Tibial artery (tissue), 4 donors: Measurements from ENCODE around the gene PCGF5.

Experiments
- DNase-seq, 2 donors: peaks; one replicate each; pipeline ENCODE4 v3.0.0-alpha.2; 2019
- H3K27ac ChIP-seq, 2 donors: fragments of 200-600 bp; sonication (generic) in 1 of 2; 1 replicate in 1 of 2; 2 replicates in 1 of 2; pipeline ENCODE4 v1.5.1; 2018 to 2019; ENCODE audit warnings: mild to moderate bottlenecking in 1 of 2
- H3K27me3 ChIP-seq, 2 donors: fragments of 200-600 bp; sonication (generic) in 1 of 2; one replicate each; pipeline versions ENCODE4 v1.5.1 to v1.6.0; 2016 to 2019
- H3K36me3 ChIP-seq, 3 donors: fragments of 200-600 bp; sonication (generic) in 2 of 3; one replicate each; pipeline ENCODE4 v1.5.1; 2016 to 2019; ENCODE audit warnings: mild to moderate bottlenecking in 2 of 3
- H3K4me1 ChIP-seq, 4 donors: fragments of 200-600 bp; sonication (generic) in 2 of 4; 1 replicate in 3 of 4; 2 replicates in 1 of 4; pipeline ENCODE4 v1.5.1; 2016 to 2019
- H3K4me3 ChIP-seq, 2 donors: fragments of 200-600 bp; sonication (generic) in 1 of 2; 1 replicate in 1 of 2; 2 replicates in 1 of 2; pipeline ENCODE4 v1.5.1; 2018 to 2019; ENCODE audit warnings: mild to moderate bottlenecking in 2 of 2
- H3K9me3 ChIP-seq, 3 donors: fragments of 200-600 bp; sonication (generic) in 1 of 3; one replicate each; pipeline ENCODE4 v1.5.1; 2016 to 2019
- intact Hi-C: fragments of 100-400 bp; cut with DNase I; formaldehyde crosslinking; loops from one replicate; pipeline ENCODE4 v1.15.0; 2023; ENCODE audit warnings: low total_unique reads
- TF ChIP-seq, protein P1 (sequence below), 2 experiments: fragments of 200-600 bp in 1 of 2; fragments of 450-650 bp in 1 of 2; IDR thresholded peaks; one replicate each; pipeline ENCODE4 v1.5.1; 2017 to 2019; ENCODE audit warnings: antibody characterized with exemption in 2 of 2, mild to moderate bottlenecking in 1 of 2, moderate library complexity in 1 of 2

PCGF5 gene

DNA sequence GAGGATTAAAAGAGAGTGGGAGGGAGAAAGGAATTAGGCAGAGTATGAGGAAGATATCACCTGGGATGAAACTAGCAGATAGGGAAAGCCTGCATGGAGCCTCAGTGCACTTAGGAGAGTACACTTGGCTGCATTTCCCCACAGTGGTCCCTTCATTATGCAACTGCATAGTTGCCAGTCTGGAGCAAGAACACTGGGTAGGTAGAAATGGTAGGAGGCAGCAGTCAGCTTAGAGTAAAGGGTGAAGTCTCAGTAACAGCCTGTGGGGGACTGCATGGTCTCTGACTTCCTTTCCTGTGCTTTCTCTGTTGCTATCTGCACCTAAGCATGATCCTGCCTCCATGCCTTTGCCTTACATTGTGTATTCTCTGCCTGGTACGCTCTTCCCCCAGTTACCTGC is 14.0 kb upstream of the PCGF5 start:
- intact Hi-C loops: no loop called here
- H3K27ac ChIP-seq: no peak overlapping the region
- TF ChIP-seq, protein P1, sequence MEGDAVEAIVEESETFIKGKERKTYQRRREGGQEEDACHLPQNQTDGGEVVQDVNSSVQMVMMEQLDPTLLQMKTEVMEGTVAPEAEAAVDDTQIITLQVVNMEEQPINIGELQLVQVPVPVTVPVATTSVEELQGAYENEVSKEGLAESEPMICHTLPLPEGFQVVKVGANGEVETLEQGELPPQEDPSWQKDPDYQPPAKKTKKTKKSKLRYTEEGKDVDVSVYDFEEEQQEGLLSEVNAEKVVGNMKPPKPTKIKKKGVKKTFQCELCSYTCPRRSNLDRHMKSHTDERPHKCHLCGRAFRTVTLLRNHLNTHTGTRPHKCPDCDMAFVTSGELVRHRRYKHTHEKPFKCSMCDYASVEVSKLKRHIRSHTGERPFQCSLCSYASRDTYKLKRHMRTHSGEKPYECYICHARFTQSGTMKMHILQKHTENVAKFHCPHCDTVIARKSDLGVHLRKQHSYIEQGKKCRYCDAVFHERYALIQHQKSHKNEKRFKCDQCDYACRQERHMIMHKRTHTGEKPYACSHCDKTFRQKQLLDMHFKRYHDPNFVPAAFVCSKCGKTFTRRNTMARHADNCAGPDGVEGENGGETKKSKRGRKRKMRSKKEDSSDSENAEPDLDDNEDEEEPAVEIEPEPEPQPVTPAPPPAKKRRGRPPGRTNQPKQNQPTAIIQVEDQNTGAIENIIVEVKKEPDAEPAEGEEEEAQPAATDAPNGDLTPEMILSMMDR (IDR thresholded peaks at IDR 0.05): no peak
- H3K4me3 ChIP-seq: no peak overlapping the region
- no peaks in the 10 kb centered on the region for H3K27me3 ChIP-seq
- H3K36me3 ChIP-seq: no peaks in the 10 kb centered on the region
- no peak for DNase-seq
- H3K9me3 ChIP-seq: no peaks in the 10 kb centered on the region
- H3K4me1 ChIP-seq: peaks cover 0 to 79% (median 14%) of the 10 kb centered on the region in 4 donors

DNA sequence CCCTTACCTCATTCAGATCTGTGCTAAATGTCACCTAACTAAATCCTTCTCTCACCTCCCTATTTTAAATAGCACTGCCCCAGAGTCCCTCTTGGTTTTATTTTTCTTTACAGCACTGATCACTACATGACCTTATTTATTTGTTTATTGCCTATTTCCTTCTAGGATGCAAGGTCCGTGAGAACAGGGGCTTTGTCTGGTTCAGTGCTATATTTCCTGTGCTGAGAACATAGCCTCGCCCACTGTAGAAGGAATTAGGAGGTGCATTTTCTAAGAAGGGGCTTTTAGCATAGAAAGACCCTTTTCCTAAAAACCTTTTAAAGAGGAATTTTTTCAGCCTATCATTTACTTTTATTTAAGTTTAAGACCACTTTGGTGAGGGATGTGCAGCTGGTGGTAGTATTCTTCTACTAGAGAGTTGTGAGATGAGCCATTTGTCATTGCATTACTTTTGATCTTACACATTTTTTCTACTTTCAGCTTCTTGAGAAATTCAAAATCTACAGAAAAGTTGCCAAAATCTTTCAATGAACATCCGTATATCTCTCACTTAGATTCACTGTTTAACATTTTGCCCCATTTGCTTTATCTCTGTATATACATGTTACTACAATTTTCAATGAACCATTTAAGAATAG is 13.5 kb upstream of the PCGF5 start:
- Histone ChIP-seq H3K27me3 (no peaks in the 10 kb centered on the region), H3K9me3 (no peaks in the 10 kb centered on the region), H3K27ac (no peak overlapping the region), H3K4me3 (no peak overlapping the region), H3K36me3 (no peaks in the 10 kb centered on the region), H3K4me1 (peaks cover 0 to 79% (median 11%) of the 10 kb centered on the region in 4 donors)
- TF ChIP-seq, protein P1 (IDR thresholded peaks at IDR 0.05): no peak
- intact Hi-C loops: no loop called here
- no peak for DNase-seq

DNA sequence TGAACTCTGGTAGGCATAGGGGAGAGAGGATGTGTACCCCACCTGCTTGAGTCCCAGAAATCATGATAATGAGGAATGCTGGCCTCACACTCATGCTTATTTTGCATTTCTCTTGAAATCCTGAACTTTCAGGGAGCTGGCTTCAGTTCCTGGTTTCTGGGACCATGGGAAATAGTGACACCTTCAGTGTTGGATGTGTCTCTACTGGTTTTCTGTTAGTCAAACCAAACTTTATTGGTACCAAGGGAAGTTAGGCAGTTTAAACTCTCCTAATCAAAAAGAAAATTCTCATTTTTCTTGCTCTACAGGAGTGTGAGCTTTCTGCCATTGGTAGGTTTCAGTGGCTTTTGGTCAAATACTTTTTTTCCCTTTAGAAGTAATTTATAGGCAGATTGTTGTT is 11.8 kb upstream of the PCGF5 start:
- H3K36me3 ChIP-seq: no peaks in the 10 kb centered on the region
- H3K4me3 ChIP-seq: no peak overlapping the region
- H3K27ac ChIP-seq: no peak overlapping the region
- no peaks in the 10 kb centered on the region for H3K27me3 ChIP-seq
- no peak for DNase-seq
- intact Hi-C loops: no loop called here
- TF ChIP-seq, protein P1 (IDR thresholded peaks at IDR 0.05): no peak
- H3K9me3 ChIP-seq: no peaks in the 10 kb centered on the region
- H3K4me1 ChIP-seq: peaks cover 0 to 74% (median 9%) of the 10 kb centered on the region in 4 donors

DNA sequence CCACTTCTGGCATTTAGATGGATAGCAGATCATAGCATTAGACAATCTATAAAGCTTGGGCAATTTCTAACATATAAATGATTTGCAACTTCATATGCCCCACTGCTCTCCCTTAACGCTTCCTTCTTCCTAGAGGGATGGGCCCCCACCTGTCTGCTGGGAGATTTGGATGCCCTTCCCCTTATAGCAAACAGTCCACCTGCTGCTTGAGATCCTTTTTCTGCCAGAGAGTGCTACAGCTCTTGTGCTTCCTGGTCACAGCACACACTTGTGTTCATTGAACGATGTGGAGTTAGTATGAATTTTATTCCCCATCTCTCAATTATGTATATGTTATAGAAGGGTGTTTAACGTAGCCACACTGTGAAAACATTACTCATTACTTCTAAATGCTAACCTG is 10.4 kb upstream of the PCGF5 start:
- H3K4me1 ChIP-seq: peaks cover 0 to 62% (median 9%) of the 10 kb centered on the region in 4 donors
- intact Hi-C loops: no loop called here
- no peaks in the 10 kb centered on the region for H3K27me3 ChIP-seq
- H3K4me3 ChIP-seq: no peak overlapping the region
- no peak overlapping the region for H3K27ac ChIP-seq
- DNase-seq: no peak
- no peaks in the 10 kb centered on the region for H3K9me3 ChIP-seq
- no peaks in the 10 kb centered on the region for H3K36me3 ChIP-seq
- TF ChIP-seq, protein P1 (IDR thresholded peaks at IDR 0.05): no peak

DNA sequence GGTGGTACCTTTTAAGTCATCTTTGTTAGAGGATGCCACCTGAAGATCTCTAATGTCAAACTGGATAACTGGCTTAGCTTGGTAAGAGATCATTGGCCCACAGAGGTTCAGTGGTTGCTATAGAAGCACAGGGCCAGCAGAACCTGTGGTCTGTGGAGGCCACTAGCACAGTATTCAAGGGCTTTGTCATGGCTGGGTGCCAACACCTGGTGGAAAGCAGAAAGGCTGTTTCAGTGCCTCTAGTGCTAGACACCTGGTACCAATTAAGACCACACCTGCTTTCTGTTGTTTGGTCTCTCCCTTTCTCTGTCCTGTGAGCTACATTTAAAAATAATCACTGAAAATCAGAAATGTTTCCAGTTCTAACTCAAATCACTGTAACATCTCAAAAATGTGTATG is 10.0 kb upstream of the PCGF5 start:
- intact Hi-C loops: no loop called here

More for the DNA sequence above, 10.0 kb upstream of the PCGF5 start:
- no peak overlapping the region for H3K4me3 ChIP-seq
- TF ChIP-seq, protein P1 (IDR thresholded peaks at IDR 0.05): no peak
- no peak for DNase-seq
- H3K4me1 ChIP-seq: peaks cover 0 to 62% (median 9%) of the 10 kb centered on the region in 4 donors
- H3K27ac ChIP-seq: no peak overlapping the region
- no peaks in the 10 kb centered on the region for H3K9me3 ChIP-seq
- H3K27me3 ChIP-seq: no peaks in the 10 kb centered on the region
- no peaks in the 10 kb centered on the region for H3K36me3 ChIP-seq
